ENCODE results near the gene RGS14.
"Not testable (repeated sequence)": the region's sequence is repeated elsewhere in the genome, so short reads cannot be mapped to it uniquely, and the experiment has no call there.

DNA sequence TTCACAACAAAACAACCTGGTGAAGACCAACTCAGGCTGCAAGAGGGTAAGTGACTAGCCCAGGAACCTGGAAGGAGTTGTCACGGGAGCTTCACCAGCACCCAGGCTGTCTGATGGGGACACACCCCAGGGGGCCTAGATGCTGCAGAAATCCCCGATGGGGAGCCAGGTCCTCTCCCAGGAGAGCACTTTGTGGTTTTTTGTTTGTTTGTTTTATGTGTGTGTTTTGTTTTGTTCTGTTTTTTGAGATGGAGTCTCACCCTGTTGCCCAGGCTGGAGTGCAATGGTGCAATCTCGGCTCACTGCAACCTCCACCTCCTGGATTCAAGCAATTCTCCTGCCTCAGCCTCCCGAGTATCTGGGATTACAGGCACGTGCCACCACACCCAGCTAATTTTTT, 17.8 kb downstream of the RGS14 start:
- TF ChIP-seq EZH2phosphoT487 (IDR thresholded peaks at IDR 0.05; ENCODE audit: borderline replicate concordance); ELF1 (IDR thresholded peaks at IDR 0.05; ENCODE audit: borderline replicate concordance, low read depth); POLR2AphosphoS5 (IDR thresholded peaks at IDR 0.05; ENCODE audit: low read depth, low read length); POLR2A (IDR thresholded peaks at IDR 0.05; ENCODE audit: borderline replicate concordance, extremely low read depth, insufficient read depth, insufficient read length); EZH2 (IDR thresholded peaks at IDR 0.05); ATF3 (IDR thresholded peaks at IDR 0.05): not testable (repeated sequence)
- TF ChIP-seq, protein P1, sequence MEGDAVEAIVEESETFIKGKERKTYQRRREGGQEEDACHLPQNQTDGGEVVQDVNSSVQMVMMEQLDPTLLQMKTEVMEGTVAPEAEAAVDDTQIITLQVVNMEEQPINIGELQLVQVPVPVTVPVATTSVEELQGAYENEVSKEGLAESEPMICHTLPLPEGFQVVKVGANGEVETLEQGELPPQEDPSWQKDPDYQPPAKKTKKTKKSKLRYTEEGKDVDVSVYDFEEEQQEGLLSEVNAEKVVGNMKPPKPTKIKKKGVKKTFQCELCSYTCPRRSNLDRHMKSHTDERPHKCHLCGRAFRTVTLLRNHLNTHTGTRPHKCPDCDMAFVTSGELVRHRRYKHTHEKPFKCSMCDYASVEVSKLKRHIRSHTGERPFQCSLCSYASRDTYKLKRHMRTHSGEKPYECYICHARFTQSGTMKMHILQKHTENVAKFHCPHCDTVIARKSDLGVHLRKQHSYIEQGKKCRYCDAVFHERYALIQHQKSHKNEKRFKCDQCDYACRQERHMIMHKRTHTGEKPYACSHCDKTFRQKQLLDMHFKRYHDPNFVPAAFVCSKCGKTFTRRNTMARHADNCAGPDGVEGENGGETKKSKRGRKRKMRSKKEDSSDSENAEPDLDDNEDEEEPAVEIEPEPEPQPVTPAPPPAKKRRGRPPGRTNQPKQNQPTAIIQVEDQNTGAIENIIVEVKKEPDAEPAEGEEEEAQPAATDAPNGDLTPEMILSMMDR (IDR thresholded peaks at IDR 0.05 in 2 of 3, conservative IDR thresholded peaks at IDR 0.05 in 1 of 3; ENCODE audit: borderline replicate concordance in 1 of 3, insufficient read depth in 1 of 3, low read depth in 2 of 3, low read length in 2 of 3): not testable (repeated sequence)
- TF ChIP-seq, protein P2, sequence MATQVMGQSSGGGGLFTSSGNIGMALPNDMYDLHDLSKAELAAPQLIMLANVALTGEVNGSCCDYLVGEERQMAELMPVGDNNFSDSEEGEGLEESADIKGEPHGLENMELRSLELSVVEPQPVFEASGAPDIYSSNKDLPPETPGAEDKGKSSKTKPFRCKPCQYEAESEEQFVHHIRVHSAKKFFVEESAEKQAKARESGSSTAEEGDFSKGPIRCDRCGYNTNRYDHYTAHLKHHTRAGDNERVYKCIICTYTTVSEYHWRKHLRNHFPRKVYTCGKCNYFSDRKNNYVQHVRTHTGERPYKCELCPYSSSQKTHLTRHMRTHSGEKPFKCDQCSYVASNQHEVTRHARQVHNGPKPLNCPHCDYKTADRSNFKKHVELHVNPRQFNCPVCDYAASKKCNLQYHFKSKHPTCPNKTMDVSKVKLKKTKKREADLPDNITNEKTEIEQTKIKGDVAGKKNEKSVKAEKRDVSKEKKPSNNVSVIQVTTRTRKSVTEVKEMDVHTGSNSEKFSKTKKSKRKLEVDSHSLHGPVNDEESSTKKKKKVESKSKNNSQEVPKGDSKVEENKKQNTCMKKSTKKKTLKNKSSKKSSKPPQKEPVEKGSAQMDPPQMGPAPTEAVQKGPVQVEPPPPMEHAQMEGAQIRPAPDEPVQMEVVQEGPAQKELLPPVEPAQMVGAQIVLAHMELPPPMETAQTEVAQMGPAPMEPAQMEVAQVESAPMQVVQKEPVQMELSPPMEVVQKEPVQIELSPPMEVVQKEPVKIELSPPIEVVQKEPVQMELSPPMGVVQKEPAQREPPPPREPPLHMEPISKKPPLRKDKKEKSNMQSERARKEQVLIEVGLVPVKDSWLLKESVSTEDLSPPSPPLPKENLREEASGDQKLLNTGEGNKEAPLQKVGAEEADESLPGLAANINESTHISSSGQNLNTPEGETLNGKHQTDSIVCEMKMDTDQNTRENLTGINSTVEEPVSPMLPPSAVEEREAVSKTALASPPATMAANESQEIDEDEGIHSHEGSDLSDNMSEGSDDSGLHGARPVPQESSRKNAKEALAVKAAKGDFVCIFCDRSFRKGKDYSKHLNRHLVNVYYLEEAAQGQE (IDR thresholded peaks at IDR 0.05; ENCODE audit: low read depth): not testable (repeated sequence)

Measured in HCT116 (cell line).